ENCODE results near the gene ANKDD1B. TPM values are rescaled to one million over a fixed set of nuclear protein-coding genes. Genes with fewer than 3 reads are reported as not detected.

Gene ANKDD1B
- total and polyA plus RNA-seq, 9 of the 15 experiments (the other 6 are each of a cell fraction or from before 2014, with no cell fraction given): 0.04 to 0.29 (median 0.18) TPM; not detected in 1

GRCh38 chr5:75616971-75617621 lies 5.8 kb downstream of the ANKDD1B start (continued):
- no peak for TF ChIP-seq ZNF79 (CRISPR knock-in tag; IDR thresholded peaks at IDR 0.05; ENCODE audit: low read depth)
- no peak for TF ChIP-seq XRCC3 (IDR thresholded peaks at IDR 0.05)
- no peak for TF ChIP-seq TBP (optimal IDR thresholded peaks at IDR 0.05; ENCODE audit: low read depth, low read length)
- no peak for TF ChIP-seq ZNF280B (CRISPR knock-in tag; IDR thresholded peaks at IDR 0.05)
- no peak for TF ChIP-seq CEBPG (CRISPR knock-in tag; IDR thresholded peaks at IDR 0.05)
- peak; percentile 25 to 54; a peak in 1 of 4 replicates for TF ChIP-seq CEBPG (tag; conservative IDR thresholded peaks at IDR 0.05 in 1 of 2, IDR thresholded peaks at IDR 0.05 in 1 of 2)
- no peak for TF ChIP-seq AFF4 (CRISPR knock-in tag; IDR thresholded peaks at IDR 0.05)
- no peak for TF ChIP-seq PTRF (tag; IDR thresholded peaks at IDR 0.05)
- TF ChIP-seq CBFB (CRISPR knock-in tag; IDR thresholded peaks at IDR 0.05): no peak
- no peak for TF ChIP-seq CGGBP1 (CRISPR knock-in tag; IDR thresholded peaks at IDR 0.05)
- TF ChIP-seq JUNB (CRISPR knock-in tag; conservative IDR thresholded peaks at IDR 0.05): no peak
- no peak for TF ChIP-seq SMARCC2 (IDR thresholded peaks at IDR 0.05; ENCODE audit: low read depth)
- TF ChIP-seq FOXO4 (CRISPR knock-in tag; IDR thresholded peaks at IDR 0.05): no peak
- TF ChIP-seq CREB1 (IDR thresholded peaks at IDR 0.05): no peak
- no peak for TF ChIP-seq CREB1 (CRISPR knock-in tag; IDR thresholded peaks at IDR 0.05)
- no peak for TF ChIP-seq ELF4 (CRISPR knock-in tag; IDR thresholded peaks at IDR 0.05)
- TF ChIP-seq ATF7 (IDR thresholded peaks at IDR 0.05): no peak
- no peak for TF ChIP-seq DPF2 (IDR thresholded peaks at IDR 0.05)
- TF ChIP-seq ARID2 (IDR thresholded peaks at IDR 0.05): no peak
- TF ChIP-seq BRF2 (IDR thresholded peaks at IDR 0.05; ENCODE audit: borderline replicate concordance, insufficient read depth, insufficient read length): no peak
- TF ChIP-seq ZFX (CRISPR knock-in tag; IDR thresholded peaks at IDR 0.05): 0 out of 2 replicates have a peak, but pooled peaks have one; percentile 29
- no peak for TF ChIP-seq ZNF324 (CRISPR knock-in tag; IDR thresholded peaks at IDR 0.05)

Data from K562 (cell line).